COR-L47 (cell line): ENCODE results near the gene UNC45A.
"Not testable (repeated sequence)": the region's sequence is repeated elsewhere in the genome, so short reads cannot be mapped to it uniquely, and the experiment has no call there.

ENCODE experiments used
- DNase-seq: peaks from one replicate; lab custom pipeline; 2025; lab: John Stamatoyannopoulos, UW

The UNC45A gene

GRCh38 chr15:90903733-90904536 is 31.1 kb upstream of the UNC45A start:
- peak; percentile 6 for DNase-seq

DNA sequence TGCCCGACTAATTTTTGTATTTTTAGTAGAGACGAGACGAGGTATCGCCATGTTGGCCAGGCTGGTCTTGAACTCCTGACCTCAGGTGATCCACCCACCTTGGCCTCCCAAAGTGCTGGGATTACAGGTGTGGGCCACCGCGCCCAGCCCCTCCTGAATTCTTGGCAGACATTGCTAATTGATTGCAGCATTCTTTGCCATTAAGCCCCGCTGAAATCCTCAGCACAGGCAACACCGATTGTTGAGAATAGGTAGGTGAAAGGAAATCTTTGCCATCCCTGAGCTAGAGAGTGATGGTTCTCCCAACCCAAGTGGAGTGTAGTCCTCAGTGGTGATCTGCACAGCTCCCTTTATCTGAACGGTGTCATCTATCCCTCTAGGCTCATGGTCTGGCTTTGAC is 30.3 kb upstream of the UNC45A start:
- DNase-seq, result no peak

DNA sequence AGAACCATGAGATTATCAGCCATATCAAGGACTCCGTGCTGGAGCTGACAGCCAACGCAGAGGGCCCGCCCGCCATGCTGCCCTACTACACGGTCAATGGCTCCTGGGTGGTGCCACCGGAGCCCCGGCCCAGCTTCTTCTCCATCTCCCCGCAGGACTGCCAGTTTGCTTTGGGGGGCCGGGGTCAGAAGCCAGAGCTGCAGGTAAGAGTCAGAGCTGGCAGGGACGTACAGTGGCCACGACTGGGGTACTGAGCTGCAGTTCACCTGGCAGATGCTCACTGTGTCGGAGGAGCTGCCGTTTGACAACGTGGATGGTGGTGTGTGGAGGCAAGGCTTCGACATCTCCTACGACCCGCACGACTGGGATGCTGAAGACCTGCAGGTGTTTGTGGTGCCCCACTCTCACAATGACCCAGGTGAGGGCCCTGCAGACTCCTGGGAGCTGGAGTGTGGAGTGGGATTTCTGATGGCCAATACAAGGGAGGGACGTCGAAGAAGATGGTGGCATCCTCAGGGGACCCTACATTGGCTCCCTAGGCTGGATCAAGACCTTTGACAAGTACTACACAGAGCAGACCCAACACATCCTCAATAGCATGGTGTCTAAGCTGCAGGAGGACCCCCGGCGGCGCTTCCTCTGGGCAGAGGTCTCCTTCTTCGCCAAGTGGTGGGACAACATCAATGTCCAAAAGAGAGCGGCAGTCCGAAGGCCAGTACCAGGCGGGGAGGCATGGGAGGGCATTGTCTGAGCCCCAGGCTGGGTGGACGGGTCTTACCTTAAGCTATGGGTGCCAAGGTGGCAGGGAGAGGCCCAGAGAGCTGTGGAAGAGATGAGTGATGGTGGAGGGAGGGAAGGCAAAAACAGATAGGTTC is 29.5 kb upstream of the UNC45A start:
- no peak for DNase-seq

- no peak for DNase-seq
Observed at GRCh38 chr15:90906181-90906849, 28.8 kb upstream of the UNC45A start.

GRCh38 chr15:90907051-90907660 is 27.9 kb upstream of the UNC45A start:
- no peak for DNase-seq

- no peak for DNase-seq
Observed at GRCh38 chr15:90907838-90908507, 27.1 kb upstream of the UNC45A start.

- DNase-seq, result not testable (repeated sequence)
Observed at GRCh38 chr15:90909449-90909848, 25.6 kb upstream of the UNC45A start.

- no peak for DNase-seq
Observed at GRCh38 chr15:90909976-90910375, 25.1 kb upstream of the UNC45A start.

DNA sequence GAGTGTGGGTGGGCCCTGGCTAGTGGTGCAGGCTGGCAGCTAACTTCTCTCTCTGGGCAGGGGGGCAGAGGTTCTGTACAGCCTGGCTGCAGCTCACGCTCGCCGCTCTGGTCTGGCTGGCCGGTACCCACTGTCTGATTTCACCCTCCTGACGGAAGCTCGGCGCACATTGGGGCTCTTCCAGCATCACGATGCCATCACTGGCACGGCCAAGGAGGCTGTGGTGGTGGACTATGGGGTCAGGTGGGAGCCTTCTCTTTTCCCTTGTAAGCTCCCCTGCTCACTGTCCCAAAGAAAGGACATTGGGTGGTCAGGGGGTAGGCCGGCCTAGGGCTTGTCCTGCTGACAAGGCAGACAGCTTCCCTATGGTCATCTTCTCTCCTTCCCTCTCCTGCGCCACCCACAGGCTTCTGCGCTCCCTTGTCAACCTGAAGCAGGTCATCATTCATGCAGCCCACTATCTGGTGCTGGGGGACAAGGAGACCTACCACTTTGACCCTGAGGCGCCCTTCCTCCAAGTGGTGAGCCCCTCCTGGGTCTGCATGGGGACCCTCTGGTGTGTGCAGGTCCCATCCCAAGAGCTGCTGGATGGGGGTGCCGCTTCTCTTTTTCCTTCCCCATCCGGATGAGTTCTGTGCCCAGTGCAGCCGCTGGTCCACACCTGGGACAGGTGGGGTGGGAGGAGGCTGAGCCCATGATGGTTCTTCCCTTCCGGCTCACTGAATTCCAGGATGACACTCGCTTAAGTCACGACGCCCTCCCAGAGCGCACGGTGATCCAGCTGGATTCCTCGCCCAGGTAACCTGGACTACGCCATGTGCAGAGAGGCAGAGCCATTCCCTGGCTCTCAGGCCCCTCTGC is 24.4 kb upstream of the UNC45A start:
- DNase-seq, result no peak

DNA sequence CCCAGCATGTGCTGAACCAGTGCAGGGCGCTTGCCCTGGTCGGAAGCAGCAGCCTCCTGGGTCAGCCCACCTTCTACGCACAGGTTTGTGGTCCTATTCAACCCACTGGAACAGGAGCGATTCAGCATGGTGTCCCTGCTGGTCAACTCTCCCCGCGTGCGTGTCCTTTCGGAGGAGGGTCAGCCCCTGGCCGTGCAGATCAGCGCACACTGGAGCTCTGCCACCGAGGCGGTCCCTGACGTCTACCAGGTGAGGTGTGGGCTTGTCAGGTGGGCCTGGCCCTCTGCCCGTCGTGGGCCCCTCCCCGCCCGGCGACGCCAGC is 23.8 kb upstream of the UNC45A start:
- no peak for DNase-seq

DNA sequence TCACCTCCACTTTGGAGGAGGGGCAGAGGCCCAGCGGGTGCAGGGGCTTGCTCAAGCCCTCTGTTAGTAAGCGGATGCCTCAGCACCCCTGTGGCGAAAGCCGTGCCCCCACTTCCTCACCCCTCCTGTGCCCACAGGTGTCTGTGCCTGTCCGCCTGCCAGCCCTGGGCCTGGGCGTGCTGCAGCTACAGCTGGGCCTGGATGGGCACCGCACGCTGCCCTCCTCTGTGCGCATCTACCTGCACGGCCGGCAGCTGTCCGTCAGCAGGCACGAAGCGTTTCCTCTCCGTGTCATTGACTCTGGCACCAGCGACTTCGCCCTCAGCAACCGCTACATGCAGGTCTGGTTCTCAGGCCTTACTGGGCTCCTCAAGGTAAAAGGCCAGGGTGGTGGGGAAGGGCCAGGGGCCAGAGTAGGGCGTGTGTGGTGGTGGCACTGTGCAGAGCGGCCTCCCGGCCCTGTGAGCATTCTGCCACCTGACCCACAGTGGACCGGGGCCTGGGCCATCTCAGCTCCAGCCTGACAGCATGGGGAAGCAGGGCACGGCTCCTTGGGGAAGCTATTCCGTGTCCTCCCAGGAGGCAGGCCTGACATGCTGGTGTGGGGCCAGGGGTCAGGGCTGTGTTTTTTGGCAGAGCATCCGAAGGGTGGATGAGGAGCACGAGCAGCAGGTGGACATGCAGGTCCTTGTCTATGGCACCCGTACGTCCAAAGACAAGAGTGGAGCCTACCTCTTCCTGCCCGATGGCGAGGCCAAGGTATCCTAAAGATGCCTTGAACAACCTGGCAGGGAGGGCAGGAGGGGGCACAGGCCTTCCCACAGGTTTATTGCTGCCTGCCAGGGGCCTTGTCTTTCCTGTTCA is 22.9 kb upstream of the UNC45A start:
- no peak for DNase-seq

DNA sequence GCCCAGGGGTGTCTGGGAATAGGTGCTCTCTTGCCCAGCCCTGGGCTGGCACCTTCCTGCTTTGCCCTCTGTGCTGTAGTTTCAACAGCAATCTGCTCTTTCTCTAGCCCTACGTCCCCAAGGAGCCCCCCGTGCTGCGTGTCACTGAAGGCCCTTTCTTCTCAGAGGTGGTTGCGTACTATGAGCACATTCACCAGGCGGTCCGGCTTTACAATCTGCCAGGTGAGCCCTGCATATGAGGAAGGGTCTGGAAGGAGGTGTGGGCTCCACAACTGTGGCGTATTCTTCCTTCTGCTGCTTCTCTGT is 22.4 kb upstream of the UNC45A start:
- no peak for DNase-seq

DNA sequence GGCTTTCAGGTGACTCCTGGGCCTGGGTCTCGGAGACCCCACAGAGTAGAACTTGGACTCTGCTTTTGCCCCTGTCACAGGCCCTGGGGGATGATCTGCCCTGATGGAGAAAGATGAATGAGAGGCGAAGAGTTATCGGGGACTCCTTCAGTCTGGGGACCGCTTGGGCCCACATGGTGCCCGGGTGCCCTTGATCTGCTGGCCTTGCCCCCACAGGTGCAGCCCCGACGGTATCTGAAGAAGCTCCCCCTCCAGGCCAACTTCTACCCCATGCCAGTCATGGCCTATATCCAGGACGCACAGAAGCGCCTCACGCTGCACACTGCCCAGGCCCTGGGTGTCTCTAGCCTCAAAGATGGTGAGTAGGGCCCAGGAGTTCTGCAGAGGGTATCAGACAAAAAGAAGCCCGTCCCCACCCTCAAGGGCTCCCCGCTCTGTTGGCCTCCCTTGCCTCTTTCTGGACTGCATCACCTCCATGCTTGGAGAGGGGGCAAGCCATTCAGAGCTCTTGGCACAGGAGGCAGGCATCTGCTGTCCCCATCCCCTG is 21.6 kb upstream of the UNC45A start:
- DNase-seq, result no peak

- no peak for DNase-seq
Observed at GRCh38 chr15:90914305-90915080, 20.6 kb upstream of the UNC45A start.

GRCh38 chr15:90915216-90915807 is 19.8 kb upstream of the UNC45A start:
- no peak for DNase-seq

- no peak for DNase-seq
Observed at GRCh38 chr15:90915808-90916440, 19.2 kb upstream of the UNC45A start.

GRCh38 chr15:90916461-90916860 is 18.6 kb upstream of the UNC45A start:
- no peak for DNase-seq

DNA sequence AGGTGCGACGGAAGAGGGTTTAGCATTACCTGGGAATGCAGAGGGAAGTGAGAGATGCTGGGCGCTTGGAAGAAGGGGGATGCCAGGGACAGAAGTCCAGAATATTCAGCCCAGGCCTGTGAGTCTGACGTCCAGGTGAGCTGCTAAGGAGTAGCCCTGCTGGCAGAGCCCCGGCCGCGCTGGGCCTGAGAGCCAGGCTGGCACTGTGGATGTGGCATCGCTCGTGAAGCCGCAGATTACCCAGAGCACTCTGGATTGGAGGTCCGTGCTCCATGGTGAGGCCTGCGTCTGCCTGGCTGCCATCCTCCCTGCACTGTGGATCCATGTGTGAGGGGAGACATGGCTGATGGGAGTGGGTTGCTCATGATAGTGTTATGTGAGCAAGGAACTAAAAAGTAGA is 17.5 kb upstream of the UNC45A start:
- DNase-seq, result no peak
